Measurements from ENCODE around the gene PCDHGA9. TPM values are rescaled to one million over a fixed set of nuclear protein-coding genes. Genes with fewer than 3 reads are reported as not detected.

The PCDHGA9 gene
- polyA plus RNA-seq, 1 donor from 2014 or later, result 0.29 TPM

GRCh38 chr5:141439411-141440141, 37.0 kb downstream of the PCDHGA9 start:
- no peaks in the 10 kb centered on the region for H3K36me3 Mint-ChIP-seq
- H3K27ac Mint-ChIP-seq, result peak overlapping the region in 1 of 3 donors; percentile 17
- H3K4me1 Mint-ChIP-seq, result peaks cover 3 to 5% (median 3%) of the 10 kb centered on the region in 3 donors
- peaks cover 0 to 6% (median 2%) of the 10 kb centered on the region in 3 donors for H3K9me3 Mint-ChIP-seq
- peaks cover 2% of the 10 kb centered on the region for H3K27me3 Mint-ChIP-seq
- H3K4me3 Mint-ChIP-seq, result no peak overlapping the region

GRCh38 chr5:141440341-141440740, 37.8 kb downstream of the PCDHGA9 start:
- peaks cover 3 to 5% (median 3%) of the 10 kb centered on the region in 3 donors for H3K4me1 Mint-ChIP-seq
- H3K27me3 Mint-ChIP-seq, result peaks cover 2% of the 10 kb centered on the region
- H3K9me3 Mint-ChIP-seq, result peaks cover 0 to 5% (median 2%) of the 10 kb centered on the region in 3 donors
- no peaks in the 10 kb centered on the region for H3K36me3 Mint-ChIP-seq
- H3K27ac Mint-ChIP-seq, result peak overlapping the region in 1 of 3 donors; percentile 17
- no peak overlapping the region for H3K4me3 Mint-ChIP-seq

DNA sequence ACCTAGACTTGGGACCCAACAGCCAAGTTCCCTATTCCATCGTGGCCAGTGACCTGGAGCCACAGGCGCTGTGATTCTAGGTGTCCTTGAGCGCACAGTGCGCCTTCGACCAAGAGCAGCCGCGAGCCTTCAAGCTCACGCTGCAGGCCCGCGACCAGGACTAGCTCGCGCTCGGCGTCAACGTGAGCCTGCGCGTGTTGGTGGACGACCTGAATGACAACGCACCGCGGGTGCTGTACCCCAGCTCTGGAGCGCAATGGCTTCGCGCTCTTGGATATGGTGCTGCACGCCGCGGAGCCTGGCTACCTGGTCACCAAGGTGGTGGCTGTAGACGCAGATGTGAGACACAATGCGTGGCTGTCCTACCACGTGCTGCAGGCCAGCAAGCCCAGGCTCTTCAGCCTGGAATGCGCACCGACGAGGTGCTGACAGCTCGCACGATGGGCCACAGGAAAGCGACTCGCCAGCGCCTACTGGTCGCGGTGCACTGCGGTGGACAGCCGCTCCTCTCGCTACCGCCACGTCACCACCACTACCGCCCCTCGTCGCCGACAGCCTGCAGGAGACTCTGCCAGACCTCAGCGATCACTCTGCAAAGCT, 39.1 kb downstream of the PCDHGA9 start:
- Mint-ChIP-seq H3K9me3 (peaks cover 0 to 5% (median 2%) of the 10 kb centered on the region in 3 donors), H3K4me1 (peaks cover 3 to 5% (median 3%) of the 10 kb centered on the region in 3 donors), H3K4me3 (no peak overlapping the region), H3K27ac (peak overlapping the region in 1 of 3 donors; percentile 80), H3K27me3 (peaks cover 4% of the 10 kb centered on the region), H3K36me3 (no peaks in the 10 kb centered on the region)

Other genes with a start within 250 kb of the PCDHGA9 start
- not detected for gene PCDHB7, start 230.1 kb upstream of the PCDHGA9 start, polyA plus RNA-seq
- gene PCDHB8, start 225.0 kb upstream of the PCDHGA9 start, polyA plus RNA-seq, result not detected
- gene PCDHB16, start 220.4 kb upstream of the PCDHGA9 start, polyA plus RNA-seq, result not detected
- gene PCDHB9, start 215.6 kb upstream of the PCDHGA9 start, polyA plus RNA-seq, result 0.31 TPM
- not detected for gene PCDHB10, start 210.4 kb upstream of the PCDHGA9 start, polyA plus RNA-seq
- not detected for gene PCDHB11, start 203.2 kb upstream of the PCDHGA9 start, polyA plus RNA-seq
- gene PCDHB12, start 194.1 kb upstream of the PCDHGA9 start, polyA plus RNA-seq, result not detected
- 0.05 TPM for gene PCDHB13, start 188.9 kb upstream of the PCDHGA9 start, polyA plus RNA-seq
- not detected for gene PCDHB14, start 179.4 kb upstream of the PCDHGA9 start, polyA plus RNA-seq
- gene PCDHB15, start 157.4 kb upstream of the PCDHGA9 start, polyA plus RNA-seq, result not detected
- gene SLC25A2, start 98.7 kb upstream of the PCDHGA9 start, polyA plus RNA-seq, result not detected
- 216 TPM for gene TAF7, start 82.0 kb upstream of the PCDHGA9 start, polyA plus RNA-seq
- gene PCDHGA1, start 72.3 kb upstream of the PCDHGA9 start, polyA plus RNA-seq, result not detected
- gene PCDHGA2, start 64.0 kb upstream of the PCDHGA9 start, polyA plus RNA-seq, result not detected
- gene PCDHGA3, start 58.9 kb upstream of the PCDHGA9 start, polyA plus RNA-seq, result 0.23 TPM
- 0.41 TPM for gene PCDHGB1, start 52.7 kb upstream of the PCDHGA9 start, polyA plus RNA-seq
- not detected for gene PCDHGA4, start 47.8 kb upstream of the PCDHGA9 start, polyA plus RNA-seq
- 0.21 TPM for gene PCDHGB2, start 42.8 kb upstream of the PCDHGA9 start, polyA plus RNA-seq
- not detected for gene PCDHGA5, start 38.6 kb upstream of the PCDHGA9 start, polyA plus RNA-seq
- not detected for gene PCDHGB3, start 32.5 kb upstream of the PCDHGA9 start, polyA plus RNA-seq
- gene PCDHGA6, start 28.9 kb upstream of the PCDHGA9 start, polyA plus RNA-seq, result 0.08 TPM
- not detected for gene PCDHGA7, start 20.0 kb upstream of the PCDHGA9 start, polyA plus RNA-seq
- 0.08 TPM for gene PCDHGB4, start 15.1 kb upstream of the PCDHGA9 start, polyA plus RNA-seq
- not detected for gene PCDHGA8, start 10.1 kb upstream of the PCDHGA9 start, polyA plus RNA-seq
- gene PCDHGB5, start 4.8 kb upstream of the PCDHGA9 start, polyA plus RNA-seq, result 1.9 TPM
- gene PCDHGB6, start 5.2 kb downstream of the PCDHGA9 start, polyA plus RNA-seq, result 0.39 TPM
- 0.15 TPM for gene PCDHGA10, start 10.2 kb downstream of the PCDHGA9 start, polyA plus RNA-seq
- gene PCDHGB7, start 14.9 kb downstream of the PCDHGA9 start, polyA plus RNA-seq, result 0.21 TPM
- gene PCDHGA11, start 18.3 kb downstream of the PCDHGA9 start, polyA plus RNA-seq, result 0.15 TPM
- gene PCDHGA12, start 27.7 kb downstream of the PCDHGA9 start, polyA plus RNA-seq, result 0.59 TPM
- gene PCDHGC3, start 73.2 kb downstream of the PCDHGA9 start, polyA plus RNA-seq, result 3.9 TPM
- not detected for gene PCDHGC4, start 82.3 kb downstream of the PCDHGA9 start, polyA plus RNA-seq
- gene PCDHGC5, start 86.3 kb downstream of the PCDHGA9 start, polyA plus RNA-seq, result not detected
- gene DIAPH1, start 216.2 kb downstream of the PCDHGA9 start, polyA plus RNA-seq, result 57.6 TPM
- gene HDAC3, start 234.1 kb downstream of the PCDHGA9 start, polyA plus RNA-seq, result 96.1 TPM
- gene RELL2, start 234.2 kb downstream of the PCDHGA9 start, polyA plus RNA-seq, result 5.9 TPM
- 9.9 TPM for gene FCHSD1, start 248.6 kb downstream of the PCDHGA9 start, polyA plus RNA-seq

All from IgD-negative memory B cell (primary cell).